HCT116 (cell line): Measurements from ENCODE around the gene MBD1. TPM values are rescaled to one million over a fixed set of nuclear protein-coding genes. Genes with fewer than 3 reads are reported as not detected.

Source experiments
- ATAC-seq: fragments of 200-7000 bp; cut with Tn5 transposase; 2 replicates; pipeline ENCODE4 v1.9.1; 2020; ENCODE audit warnings: mild to moderate bottlenecking, moderate library complexity
- BruUV-seq: library from RNA; stranded (reverse); fragments of 400-500 nt; replicated peaks from 2 replicates; lab custom pipeline; 2021; lab: Mats Ljungman, UMichigan
- CTCF ChIA-PET: fragments of 300-600 bp; sonication (Branson Sonifier 250); formaldehyde crosslinking; loops from one replicate; lab custom pipeline; 2021; ENCODE audit warnings: antibody characterized with exemption; lab: Charles Lee
- POLR2A ChIA-PET: fragments of 300-600, 350-600 bp; sonication (Branson Sonifier 250); formaldehyde crosslinking; loops from one replicate; lab custom pipeline; 2021; ENCODE audit warnings: antibody characterized with exemption; lab: Charles Lee
- RAD21 ChIA-PET, 2 experiments: fragments of 300-600 bp; sonication (Branson Sonifier 250); formaldehyde crosslinking; loops; one replicate each; lab custom pipeline; 2023; ENCODE audit warnings: low total read pairs in 2 of 2; ENCODE audit not compliant: uncharacterized antibody in 2 of 2, unreplicated experiment in 2 of 2, low non-redundant PET in 1 of 2; lab: Charles Lee
- DNase-seq: peaks from one replicate; pipeline ENCODE4 v3.0.0-alpha.2; 2010; ENCODE audit warnings: low read depth, low spot score
- H2AFZ ChIP-seq: fragments of 200-600 bp; shearing (Covaris generic), sonication (generic); 2 replicates; pipeline ENCODE4 v1.6.1; 2017; ENCODE audit warnings: low read depth, mixed run types, mixed read lengths, antibody characterized with exemption, low read length; ENCODE audit not compliant: poor library complexity, severe bottlenecking
- H3K27ac ChIP-seq: 2 replicates; pipeline ENCODE4 v1.5.1; 2012; ENCODE audit warnings: low read depth, low read length
- H3K27me3 ChIP-seq: fragments of 200-600 bp; sonication (generic); 2 replicates; pipeline ENCODE4 v1.6.1; 2016; ENCODE audit warnings: mixed run types, low read length, mixed read lengths; ENCODE audit not compliant: insufficient read depth
- H3K36me3 ChIP-seq, 2 experiments: fragments of 200-500 bp in 1 of 2; fragments of 200-600 bp in 1 of 2; sonication (Bioruptor generic) in 1 of 2; sonication (generic) in 1 of 2; 2 replicates each; pipeline versions ENCODE4 v1.5.1 to v1.6.1; 2014 to 2016; ENCODE audit warnings: low read length in 2 of 2, inconsistent platforms in 1 of 2, mixed read lengths in 1 of 2, mixed run types in 1 of 2; ENCODE audit not compliant: insufficient read depth in 2 of 2, control insufficient read depth in 1 of 2
- H3K4me1 ChIP-seq, 2 experiments: fragments of 200-600 bp in 1 of 2; sonication (generic) in 1 of 2; 2 replicates each; pipeline versions ENCODE4 v1.5.1 to v1.6.1; 2012 to 2017; ENCODE audit warnings: low read length in 2 of 2, inconsistent platforms in 1 of 2, mild to moderate bottlenecking in 1 of 2, mixed read lengths in 1 of 2, mixed run types in 1 of 2, moderate library complexity in 1 of 2; ENCODE audit not compliant: insufficient read depth in 2 of 2, control insufficient read depth in 1 of 2
- H3K4me2 ChIP-seq: fragments of 200-600 bp; sonication (generic); 2 replicates; pipeline ENCODE4 v1.6.1; 2017; ENCODE audit warnings: mixed run types, low read length, mixed read lengths
- H3K4me3 ChIP-seq, 2 experiments: fragments of 200-600 bp in 1 of 2; sonication (generic) in 1 of 2; replicated peaks in 1 of 2; 2 replicates each; pipeline ENCODE4 v1.5.1; 2011 to 2016; ENCODE audit warnings: low read length in 2 of 2, control low read depth in 1 of 2, low read depth in 1 of 2, mild to moderate bottlenecking in 1 of 2, mixed read lengths in 1 of 2, mixed run types in 1 of 2
- H3K79me2 ChIP-seq: fragments of 200-600 bp; sonication (generic); 2 replicates; pipeline ENCODE4 v1.6.1; 2017; ENCODE audit warnings: mild to moderate bottlenecking, mixed run types, low read length, moderate library complexity, mixed read lengths; ENCODE audit not compliant: insufficient read depth
- H3K9ac ChIP-seq: fragments of 200-600 bp; sonication (generic); 2 replicates; pipeline ENCODE4 v1.6.1; 2016; ENCODE audit warnings: low read length, mixed read lengths
- H3K9me2 ChIP-seq: fragments of 200-600 bp; sonication (generic), shearing (Covaris generic); 2 replicates; pipeline ENCODE4 v1.6.1; 2017; ENCODE audit warnings: mixed run types, mild to moderate bottlenecking, moderate library complexity; ENCODE audit not compliant: insufficient read depth
- H3K9me3 ChIP-seq, 2 experiments: fragments of 200-500 bp in 1 of 2; fragments of 200-600 bp in 1 of 2; sonication (Bioruptor generic) in 1 of 2; sonication (generic) in 1 of 2; 2 replicates each; pipeline ENCODE4 v1.6.1; 2014 to 2017; ENCODE audit warnings: low read length in 2 of 2, mixed read lengths in 2 of 2, inconsistent platforms in 1 of 2, low read depth in 1 of 2, mild to moderate bottlenecking in 1 of 2, mixed run types in 1 of 2, moderate library complexity in 1 of 2; ENCODE audit not compliant: control insufficient read depth in 1 of 2, insufficient read depth in 1 of 2
- H4K20me1 ChIP-seq: fragments of 200-600 bp; sonication (generic), shearing (Covaris generic); 2 replicates; pipeline ENCODE4 v1.6.1; 2017; ENCODE audit warnings: mixed run types, mild to moderate bottlenecking, moderate library complexity; ENCODE audit not compliant: insufficient read depth
- CBX3 ChIP-seq: IDR thresholded peaks from 2 replicates; pipeline ENCODE4 v1.6.1; 2012; ENCODE audit warnings: low read depth
- CEBPB ChIP-seq: IDR thresholded peaks from 2 replicates; pipeline ENCODE4 v1.6.1; 2012; ENCODE audit warnings: low read depth
- EGR1 ChIP-seq: IDR thresholded peaks from 2 replicates; pipeline ENCODE4 v1.6.1; 2012; ENCODE audit warnings: low read depth
- ELF1 ChIP-seq: IDR thresholded peaks from 2 replicates; pipeline ENCODE4 v1.6.1; 2012; ENCODE audit warnings: low read depth, borderline replicate concordance
- EZH2 ChIP-seq: fragments of 200-600 bp; sonication (generic); IDR thresholded peaks from 2 replicates; pipeline ENCODE4 v1.6.1; 2017; ENCODE audit warnings: antibody characterized with exemption, mixed run types
- EZH2phosphoT487 ChIP-seq: fragments of 200-600 bp; IDR thresholded peaks from 2 replicates; pipeline ENCODE4 v1.6.1; 2018; ENCODE audit warnings: antibody characterized with exemption, borderline replicate concordance
- RAD21 ChIP-seq: IDR thresholded peaks from 2 replicates; pipeline ENCODE4 v1.6.1; 2012; ENCODE audit warnings: low read depth, mild to moderate bottlenecking
- SP1 ChIP-seq: IDR thresholded peaks from 2 replicates; pipeline ENCODE4 v1.6.1; 2012; ENCODE audit warnings: low read depth
- SRF ChIP-seq: IDR thresholded peaks from 2 replicates; pipeline ENCODE4 v1.6.1; 2012; ENCODE audit warnings: low read depth
- ZNF274 ChIP-seq: fragments of 200-500 bp; sonication (Bioruptor generic); IDR thresholded peaks from 2 replicates; pipeline ENCODE4 v1.6.1; 2014; ENCODE audit warnings: mild to moderate bottlenecking, low read depth, low read length, inconsistent platforms
- intact Hi-C: fragments of 100-400 bp; cut with micrococcal nuclease; formaldehyde crosslinking; loops from 2 replicates; pipeline ENCODE4 v1.10.0; 2022
- total RNA-seq: library from RNA; stranded (reverse); gene quantifications from one replicate; pipeline ENCODE4 v1.2.1, GENCODE V29; 2021; ENCODE audit not compliant: unreplicated experiment
- TF ChIP-seq, protein P1 (sequence below): IDR thresholded peaks from 2 replicates; pipeline ENCODE4 v1.6.1; 2012
- TF ChIP-seq, protein P2 (sequence below): IDR thresholded peaks from 2 replicates; pipeline ENCODE4 v1.6.1; 2012; ENCODE audit warnings: low read depth
- TF ChIP-seq, protein P3 (sequence below), 3 experiments: fragments of 200-600 bp in 1 of 3; sonication (generic) in 1 of 3; IDR thresholded peaks in 2 of 3; conservative IDR thresholded peaks in 1 of 3; 2 replicates each; pipeline ENCODE4 v1.5.1; 2012 to 2017; ENCODE audit warnings: low read depth in 2 of 3, low read length in 2 of 3, antibody characterized with exemption in 1 of 3, borderline replicate concordance in 1 of 3, control low read depth in 1 of 3, mild to moderate bottlenecking in 1 of 3, mixed read lengths in 1 of 3, mixed run types in 1 of 3, moderate library complexity in 1 of 3; ENCODE audit not compliant: insufficient read depth in 1 of 3

MBD1 gene
- total RNA-seq, 1 experiment from 2014 or later: 63.9 TPM

DNA sequence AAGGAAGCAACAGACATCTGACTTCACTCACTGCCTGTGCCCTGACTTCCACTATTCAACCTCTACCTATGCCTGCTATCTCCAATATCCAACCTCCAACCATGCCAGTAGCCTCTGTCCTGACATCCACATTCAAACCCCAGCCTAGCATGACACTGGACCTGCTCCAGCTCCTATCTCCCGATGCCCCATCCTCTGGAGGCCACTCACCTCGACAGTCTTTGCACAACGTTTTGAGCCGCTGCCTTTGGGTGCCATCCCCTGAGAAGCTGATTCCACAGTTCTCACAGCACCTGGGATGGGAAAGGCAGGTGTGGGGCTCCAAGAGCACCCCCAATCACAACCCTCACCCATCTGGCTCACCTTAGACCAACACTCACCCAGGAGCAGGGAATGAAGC, 4.9 kb downstream of the MBD1 start:
- no peak overlapping the region for H3K4me2 ChIP-seq
- ChIA-PET RAD21 (no interaction called here), CTCF (no interaction called here), POLR2A (no interaction called here)
- no peaks in the 10 kb centered on the region for H3K9me3 ChIP-seq
- TF ChIP-seq, protein P1, sequence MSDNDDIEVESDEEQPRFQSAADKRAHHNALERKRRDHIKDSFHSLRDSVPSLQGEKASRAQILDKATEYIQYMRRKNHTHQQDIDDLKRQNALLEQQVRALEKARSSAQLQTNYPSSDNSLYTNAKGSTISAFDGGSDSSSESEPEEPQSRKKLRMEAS: no peak
- TF ChIP-seq CBX3 (no peak), RAD21 (no peak), SP1 (no peak), ZNF274 (no peak), EGR1 (no peak), EZH2 (no peak), ELF1 (no peak), EZH2phosphoT487 (no peak), SRF (no peak), CEBPB (no peak)
- TF ChIP-seq, protein P2, sequence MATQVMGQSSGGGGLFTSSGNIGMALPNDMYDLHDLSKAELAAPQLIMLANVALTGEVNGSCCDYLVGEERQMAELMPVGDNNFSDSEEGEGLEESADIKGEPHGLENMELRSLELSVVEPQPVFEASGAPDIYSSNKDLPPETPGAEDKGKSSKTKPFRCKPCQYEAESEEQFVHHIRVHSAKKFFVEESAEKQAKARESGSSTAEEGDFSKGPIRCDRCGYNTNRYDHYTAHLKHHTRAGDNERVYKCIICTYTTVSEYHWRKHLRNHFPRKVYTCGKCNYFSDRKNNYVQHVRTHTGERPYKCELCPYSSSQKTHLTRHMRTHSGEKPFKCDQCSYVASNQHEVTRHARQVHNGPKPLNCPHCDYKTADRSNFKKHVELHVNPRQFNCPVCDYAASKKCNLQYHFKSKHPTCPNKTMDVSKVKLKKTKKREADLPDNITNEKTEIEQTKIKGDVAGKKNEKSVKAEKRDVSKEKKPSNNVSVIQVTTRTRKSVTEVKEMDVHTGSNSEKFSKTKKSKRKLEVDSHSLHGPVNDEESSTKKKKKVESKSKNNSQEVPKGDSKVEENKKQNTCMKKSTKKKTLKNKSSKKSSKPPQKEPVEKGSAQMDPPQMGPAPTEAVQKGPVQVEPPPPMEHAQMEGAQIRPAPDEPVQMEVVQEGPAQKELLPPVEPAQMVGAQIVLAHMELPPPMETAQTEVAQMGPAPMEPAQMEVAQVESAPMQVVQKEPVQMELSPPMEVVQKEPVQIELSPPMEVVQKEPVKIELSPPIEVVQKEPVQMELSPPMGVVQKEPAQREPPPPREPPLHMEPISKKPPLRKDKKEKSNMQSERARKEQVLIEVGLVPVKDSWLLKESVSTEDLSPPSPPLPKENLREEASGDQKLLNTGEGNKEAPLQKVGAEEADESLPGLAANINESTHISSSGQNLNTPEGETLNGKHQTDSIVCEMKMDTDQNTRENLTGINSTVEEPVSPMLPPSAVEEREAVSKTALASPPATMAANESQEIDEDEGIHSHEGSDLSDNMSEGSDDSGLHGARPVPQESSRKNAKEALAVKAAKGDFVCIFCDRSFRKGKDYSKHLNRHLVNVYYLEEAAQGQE: no peak
- TF ChIP-seq, protein P3, sequence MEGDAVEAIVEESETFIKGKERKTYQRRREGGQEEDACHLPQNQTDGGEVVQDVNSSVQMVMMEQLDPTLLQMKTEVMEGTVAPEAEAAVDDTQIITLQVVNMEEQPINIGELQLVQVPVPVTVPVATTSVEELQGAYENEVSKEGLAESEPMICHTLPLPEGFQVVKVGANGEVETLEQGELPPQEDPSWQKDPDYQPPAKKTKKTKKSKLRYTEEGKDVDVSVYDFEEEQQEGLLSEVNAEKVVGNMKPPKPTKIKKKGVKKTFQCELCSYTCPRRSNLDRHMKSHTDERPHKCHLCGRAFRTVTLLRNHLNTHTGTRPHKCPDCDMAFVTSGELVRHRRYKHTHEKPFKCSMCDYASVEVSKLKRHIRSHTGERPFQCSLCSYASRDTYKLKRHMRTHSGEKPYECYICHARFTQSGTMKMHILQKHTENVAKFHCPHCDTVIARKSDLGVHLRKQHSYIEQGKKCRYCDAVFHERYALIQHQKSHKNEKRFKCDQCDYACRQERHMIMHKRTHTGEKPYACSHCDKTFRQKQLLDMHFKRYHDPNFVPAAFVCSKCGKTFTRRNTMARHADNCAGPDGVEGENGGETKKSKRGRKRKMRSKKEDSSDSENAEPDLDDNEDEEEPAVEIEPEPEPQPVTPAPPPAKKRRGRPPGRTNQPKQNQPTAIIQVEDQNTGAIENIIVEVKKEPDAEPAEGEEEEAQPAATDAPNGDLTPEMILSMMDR (IDR thresholded peaks at IDR 0.05 in 2 of 3, conservative IDR thresholded peaks at IDR 0.05 in 1 of 3; ENCODE audit: borderline replicate concordance in 1 of 3, insufficient read depth in 1 of 3, low read depth in 2 of 3, low read length in 2 of 3): no peak
- H3K36me3 ChIP-seq: peaks cover 44 to 70% of the 10 kb centered on the region in 2 experiments
- H3K27me3 ChIP-seq: no peaks in the 10 kb centered on the region
- no peak for DNase-seq
- no peak overlapping the region for H3K9ac ChIP-seq
- intact Hi-C loops: no loop called here
- no peaks in the 10 kb centered on the region for H3K9me2 ChIP-seq
- no peaks in the 10 kb centered on the region for H4K20me1 ChIP-seq
- H3K79me2 ChIP-seq: peaks cover 39% of the 10 kb centered on the region
- H2AFZ ChIP-seq: no peak overlapping the region
- no peak overlapping the region for H3K4me3 ChIP-seq
- no peak overlapping the region for H3K27ac ChIP-seq
- ATAC-seq: no peak
- H3K4me1 ChIP-seq: peaks cover 5 to 9% of the 10 kb centered on the region in 2 experiments; a peak in 2 of 4 replicates
- no TSS peak for BruUV-seq
